Choroid plexus epithelial cell (primary cell): ENCODE results near the gene WWOX.

Experiments
- DNase-seq: peaks from one replicate; pipeline ENCODE4 v3.0.0-alpha.2; 2010; ENCODE audit warnings: low read depth
- H3K4me3 ChIP-seq: 2 replicates; pipeline ENCODE4 v1.5.1; 2011; ENCODE audit warnings: low read depth, mild to moderate bottlenecking, control low read depth, low read length, moderate library complexity
- CTCF ChIP-seq: conservative IDR thresholded peaks from 2 replicates; pipeline ENCODE4 v1.5.1; 2011; ENCODE audit warnings: low read depth, mild to moderate bottlenecking, control low read depth, inconsistent platforms, low read length, moderate library complexity

WWOX gene

DNA sequence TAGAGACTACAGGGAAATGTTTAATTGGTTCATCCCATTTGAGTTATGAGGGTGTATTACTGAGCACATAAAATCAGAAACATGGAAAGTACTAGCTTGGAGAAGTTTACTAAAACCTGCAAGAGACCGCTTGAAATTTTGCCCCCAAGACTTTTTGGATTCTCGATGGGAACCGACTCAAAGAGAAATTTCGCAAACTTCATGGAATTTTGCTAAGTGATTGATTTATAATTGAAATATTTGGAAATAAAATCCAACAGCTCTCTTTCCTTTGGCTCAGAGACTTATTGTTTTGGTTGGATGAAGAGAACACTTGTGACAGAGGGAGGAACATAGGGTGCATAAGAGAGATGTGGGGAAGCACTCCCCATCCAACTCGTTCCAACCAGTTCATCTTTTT, 574.4 kb downstream of the WWOX start:
- H3K4me3 ChIP-seq = no peak overlapping the region
- no peak for DNase-seq
- TF ChIP-seq CTCF = no peak

DNA sequence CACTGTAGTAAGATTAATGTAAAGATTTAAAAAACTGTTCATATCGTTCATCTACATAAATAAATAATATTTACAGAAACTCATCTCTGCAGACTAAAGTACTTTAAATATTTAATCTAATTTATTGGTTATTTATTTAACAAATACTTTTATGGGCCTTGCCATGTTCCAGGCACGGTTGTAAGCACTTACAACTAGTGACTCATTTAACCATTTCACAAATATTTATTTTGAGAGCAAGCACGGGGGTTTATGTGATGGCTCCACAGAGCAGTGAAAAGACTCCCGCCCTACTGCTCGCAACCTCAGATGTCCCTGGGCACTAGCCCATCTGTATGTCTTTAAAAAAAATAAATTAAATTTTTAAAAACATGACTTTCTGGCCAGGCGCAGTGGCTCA, 575.9 kb downstream of the WWOX start:
- H3K4me3 ChIP-seq = no peak overlapping the region
- DNase-seq = no peak
- no peak for TF ChIP-seq CTCF

- no peak overlapping the region for H3K4me3 ChIP-seq
- no peak for DNase-seq
- TF ChIP-seq CTCF = no peak
Measured at GRCh38 chr16:78675951-78676792, 576.7 kb downstream of the WWOX start.

- no peak for TF ChIP-seq CTCF
- no peak overlapping the region for H3K4me3 ChIP-seq
- DNase-seq = no peak
Measured at GRCh38 chr16:78677181-78677731, 577.8 kb downstream of the WWOX start.

- no peak overlapping the region for H3K4me3 ChIP-seq
- TF ChIP-seq CTCF = no peak
- no peak for DNase-seq
Measured at GRCh38 chr16:78679546-78679945, 580.1 kb downstream of the WWOX start.

DNA sequence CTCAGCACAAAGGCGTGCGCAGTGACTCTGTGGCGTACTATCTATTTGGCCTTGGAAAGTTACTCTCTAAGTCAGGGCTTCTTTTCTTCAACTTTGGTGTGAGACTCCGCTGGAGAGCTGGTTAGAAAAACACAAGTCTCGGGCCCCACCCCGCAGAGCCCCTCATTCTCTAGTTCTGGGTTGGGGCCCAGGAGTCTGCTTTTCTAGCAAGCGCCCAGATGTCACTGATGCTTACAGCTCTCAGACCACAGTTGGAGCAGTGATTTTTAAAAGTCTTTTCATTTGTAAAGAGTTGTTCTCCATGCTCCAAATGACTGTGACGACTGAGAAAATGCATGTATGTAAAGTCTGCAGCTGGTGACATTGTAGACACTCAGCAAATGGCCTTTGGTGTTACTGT, 582.3 kb downstream of the WWOX start:
- DNase-seq = no peak
- no peak for TF ChIP-seq CTCF
- H3K4me3 ChIP-seq = no peak overlapping the region
